T-helper 1 cell treated with Interleukin-12 subunit alpha and Interleukin-12 subunit beta and Interleukin-4 antibody, amounts not matched to agents 30 μg/mL and 1 μg/mL, for 36 hours (primary cell): ENCODE results near the gene SMIM44.
"Not testable (repeated sequence)": the region's sequence is repeated elsewhere in the genome, so short reads cannot be mapped to it uniquely, and the experiment has no call there.

Experiments used
- H3K27ac Mint-ChIP-seq: one replicate; pipeline ENCODE4 v1.8.0; 2021; ENCODE audit warnings: mild to moderate bottlenecking, mixed read lengths
- H3K27me3 Mint-ChIP-seq: one replicate; pipeline ENCODE4 v1.8.0; 2021; ENCODE audit warnings: low read depth, mixed read lengths
- H3K36me3 Mint-ChIP-seq: one replicate; pipeline ENCODE4 v1.8.0; 2021; ENCODE audit warnings: low read depth, mixed read lengths
- H3K4me1 Mint-ChIP-seq: one replicate; pipeline ENCODE4 v1.8.0; 2021; ENCODE audit warnings: low read depth, mixed read lengths
- H3K4me3 Mint-ChIP-seq: one replicate; pipeline ENCODE4 v1.8.0; 2021; ENCODE audit warnings: mild to moderate bottlenecking, moderate library complexity, mixed read lengths
- H3K9me3 Mint-ChIP-seq: one replicate; pipeline ENCODE4 v1.8.0; 2021; ENCODE audit warnings: mixed read lengths

SMIM44 gene

DNA sequence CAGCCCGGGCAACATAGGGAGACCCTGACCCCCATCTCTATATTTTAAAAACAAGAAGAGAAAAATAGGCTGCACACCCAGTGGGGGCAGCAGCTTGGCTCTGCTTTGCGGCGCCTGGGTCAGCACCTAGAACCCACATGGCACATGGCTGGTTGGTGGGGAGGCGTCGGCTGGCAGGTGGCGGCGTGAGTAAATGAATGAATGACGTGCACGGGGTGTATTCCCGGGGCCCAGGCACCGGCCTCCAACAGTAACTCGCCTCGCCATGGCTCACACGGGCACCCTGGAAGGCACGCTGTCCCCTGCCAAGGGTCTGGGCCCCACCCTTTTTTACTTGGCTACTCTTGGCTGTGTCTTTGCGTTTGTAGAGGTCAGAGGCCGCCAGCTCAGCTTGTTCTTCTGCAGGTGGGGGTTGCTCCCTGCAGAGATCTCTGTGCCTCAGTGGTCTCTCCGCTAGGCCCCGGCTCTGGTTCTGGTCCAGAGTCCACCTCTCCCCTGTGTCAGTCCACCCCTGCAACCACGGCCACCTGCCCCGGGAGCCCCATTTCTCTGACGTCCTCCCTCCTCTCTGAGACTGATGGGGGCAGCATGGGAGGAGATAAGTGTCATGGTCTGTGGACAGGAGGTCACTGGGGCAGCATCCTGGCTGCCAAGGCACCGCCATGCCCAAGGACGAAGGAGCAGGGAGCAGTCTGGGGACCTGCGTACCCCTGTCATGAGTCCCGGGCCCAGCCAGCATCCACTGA, 28.4 kb upstream of the SMIM44 start:
- peaks cover 14% of the 10 kb centered on the region for H3K36me3 Mint-ChIP-seq
- H3K27ac Mint-ChIP-seq, result no peak overlapping the region
- H3K4me3 Mint-ChIP-seq, result no peak overlapping the region
- H3K4me1 Mint-ChIP-seq, result peaks cover 25% of the 10 kb centered on the region
- no peaks in the 10 kb centered on the region for H3K27me3 Mint-ChIP-seq
- H3K9me3 Mint-ChIP-seq, result no peaks in the 10 kb centered on the region

GRCh38 chr19:3510727-3511126, 27.5 kb upstream of the SMIM44 start:
- H3K4me1 Mint-ChIP-seq, result peaks cover 24% of the 10 kb centered on the region
- H3K36me3 Mint-ChIP-seq, result peaks cover 15% of the 10 kb centered on the region
- no peak overlapping the region for H3K4me3 Mint-ChIP-seq
- no peak overlapping the region for H3K27ac Mint-ChIP-seq
- H3K27me3 Mint-ChIP-seq, result no peaks in the 10 kb centered on the region
- no peaks in the 10 kb centered on the region for H3K9me3 Mint-ChIP-seq

- peak overlapping the region; percentile 58 for H3K27ac Mint-ChIP-seq
- no peaks in the 10 kb centered on the region for H3K9me3 Mint-ChIP-seq
- peaks cover 30% of the 10 kb centered on the region for H3K4me1 Mint-ChIP-seq
- H3K27me3 Mint-ChIP-seq, result no peaks in the 10 kb centered on the region
- H3K36me3 Mint-ChIP-seq, result peaks cover 15% of the 10 kb centered on the region
- peak overlapping the region; percentile 30 for H3K4me3 Mint-ChIP-seq
Observed at GRCh38 chr19:3509566-3509989, 26.3 kb upstream of the SMIM44 start.

- H3K4me3 Mint-ChIP-seq, result peak overlapping the region; percentile 11
- H3K4me1 Mint-ChIP-seq, result peaks cover 31% of the 10 kb centered on the region
Observed at GRCh38 chr19:3508771-3509535, 25.7 kb upstream of the SMIM44 start.

GRCh38 chr19:3508121-3508661, 24.9 kb upstream of the SMIM44 start:
- H3K27ac Mint-ChIP-seq, H3K27me3 Mint-ChIP-seq, H3K9me3 Mint-ChIP-seq: not testable (repeated sequence)
- Mint-ChIP-seq H3K4me3 (peak overlapping the region; percentile 44), H3K36me3 (peaks cover 13% of the 10 kb centered on the region), H3K4me1 (peaks cover 34% of the 10 kb centered on the region)

More at GRCh38 chr19:3508771-3509535, 25.7 kb upstream of the SMIM44 start:
- Mint-ChIP-seq H3K27me3 (no peaks in the 10 kb centered on the region), H3K27ac (peak overlapping the region; percentile 58), H3K9me3 (no peaks in the 10 kb centered on the region), H3K36me3 (peaks cover 15% of the 10 kb centered on the region)

GRCh38 chr19:3507371-3508120, 24.3 kb upstream of the SMIM44 start:
- no peaks in the 10 kb centered on the region for H3K27me3 Mint-ChIP-seq
- H3K27ac Mint-ChIP-seq, result peak overlapping the region; percentile 88
- peaks cover 34% of the 10 kb centered on the region for H3K4me1 Mint-ChIP-seq
- no peaks in the 10 kb centered on the region for H3K9me3 Mint-ChIP-seq
- peaks cover 13% of the 10 kb centered on the region for H3K36me3 Mint-ChIP-seq
- peak overlapping the region; percentile 94 for H3K4me3 Mint-ChIP-seq

- H3K4me1 Mint-ChIP-seq, result peaks cover 34% of the 10 kb centered on the region
- H3K4me3 Mint-ChIP-seq, result peak overlapping the region; percentile 94
- peaks cover 13% of the 10 kb centered on the region for H3K36me3 Mint-ChIP-seq
- peak overlapping the region; percentile 88 for H3K27ac Mint-ChIP-seq
- no peaks in the 10 kb centered on the region for H3K9me3 Mint-ChIP-seq
- no peaks in the 10 kb centered on the region for H3K27me3 Mint-ChIP-seq
Observed at GRCh38 chr19:3506384-3507340, 23.4 kb upstream of the SMIM44 start.

DNA sequence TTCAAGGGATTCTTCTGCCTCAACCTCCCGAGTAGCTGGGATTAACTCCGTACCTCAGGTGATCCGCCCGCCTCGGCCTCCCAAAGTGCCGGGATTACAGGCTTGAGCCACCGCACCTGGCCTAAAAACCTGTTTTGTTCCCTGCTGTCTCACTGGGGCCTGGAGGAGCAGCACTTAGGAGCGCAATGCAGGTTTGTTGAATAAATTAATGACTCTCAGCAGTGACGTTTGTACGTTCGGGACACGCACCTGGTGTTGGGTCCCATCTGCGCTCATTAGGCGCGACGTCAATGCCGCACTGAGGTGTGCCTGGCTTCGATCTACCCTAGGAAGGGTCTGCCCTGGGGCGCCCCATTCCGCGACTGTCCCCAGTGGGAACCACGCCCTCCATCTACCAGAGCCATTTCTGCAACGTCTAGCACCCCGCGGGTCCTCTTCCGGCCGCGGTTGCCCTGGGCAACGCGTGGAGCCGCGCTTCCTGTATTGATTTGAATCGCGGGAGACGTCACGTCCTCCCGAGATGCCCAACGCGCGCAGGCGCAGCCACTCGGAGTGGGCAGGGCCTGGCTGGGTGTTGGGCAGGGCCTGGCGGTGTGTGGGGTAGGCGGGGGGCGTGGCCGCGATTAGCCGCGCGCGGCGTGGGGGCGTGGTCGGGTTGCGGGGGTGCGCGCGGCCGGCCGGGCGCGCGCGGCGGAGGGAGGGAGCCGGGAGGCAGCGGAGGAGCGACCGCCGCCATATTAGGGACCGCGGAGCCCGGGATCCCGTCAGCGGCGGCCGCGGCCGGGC, 22.6 kb upstream of the SMIM44 start, which contains the start of gene FZR1:
Gene FZR1 (plus strand): TSS at position 714 of the 786 bp plus-strand sequence. CDS start 16,679 bp downstream, outside the sequence.
- Mint-ChIP-seq H3K36me3 (peaks cover 13% of the 10 kb centered on the region), H3K27me3 (no peaks in the 10 kb centered on the region), H3K4me1 (peaks cover 37% of the 10 kb centered on the region), H3K4me3 (peak within 1 kb of the TSS; percentile 94), H3K9me3 (no peaks in the 10 kb centered on the region), H3K27ac (peak within 1 kb of the TSS; percentile 96)

DNA sequence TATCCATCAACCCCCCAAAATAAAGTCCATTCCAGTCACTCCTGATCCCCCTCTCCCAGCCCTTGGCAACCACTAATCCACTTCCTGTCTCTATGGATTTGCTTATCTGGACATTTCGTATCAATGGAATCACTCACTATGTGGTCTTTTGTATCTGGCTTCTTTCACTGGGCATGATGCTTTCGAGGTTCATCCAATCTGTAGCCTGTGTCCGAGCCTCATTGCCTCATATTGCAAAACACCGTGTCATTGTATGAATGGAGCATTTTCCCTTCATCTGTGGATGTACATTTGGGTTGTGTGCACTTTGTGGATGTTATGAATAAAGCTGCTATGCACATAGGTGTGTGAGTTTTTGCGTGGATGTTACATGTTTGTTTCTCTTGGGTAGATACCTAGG, 21.5 kb upstream of the SMIM44 start:
- Mint-ChIP-seq H3K36me3 (peaks cover 14% of the 10 kb centered on the region), H3K4me3 (peak overlapping the region; percentile 44), H3K27me3 (no peaks in the 10 kb centered on the region), H3K4me1 (peaks cover 39% of the 10 kb centered on the region), H3K27ac (peak overlapping the region; percentile 50), H3K9me3 (no peaks in the 10 kb centered on the region)

- no peaks in the 10 kb centered on the region for H3K9me3 Mint-ChIP-seq
- no peaks in the 10 kb centered on the region for H3K27me3 Mint-ChIP-seq
- no peak overlapping the region for H3K4me3 Mint-ChIP-seq
- H3K27ac Mint-ChIP-seq, result no peak overlapping the region
- peaks cover 12% of the 10 kb centered on the region for H3K36me3 Mint-ChIP-seq
- H3K4me1 Mint-ChIP-seq, result peaks cover 33% of the 10 kb centered on the region
Observed at GRCh38 chr19:3503036-3503572, 19.9 kb upstream of the SMIM44 start.

DNA sequence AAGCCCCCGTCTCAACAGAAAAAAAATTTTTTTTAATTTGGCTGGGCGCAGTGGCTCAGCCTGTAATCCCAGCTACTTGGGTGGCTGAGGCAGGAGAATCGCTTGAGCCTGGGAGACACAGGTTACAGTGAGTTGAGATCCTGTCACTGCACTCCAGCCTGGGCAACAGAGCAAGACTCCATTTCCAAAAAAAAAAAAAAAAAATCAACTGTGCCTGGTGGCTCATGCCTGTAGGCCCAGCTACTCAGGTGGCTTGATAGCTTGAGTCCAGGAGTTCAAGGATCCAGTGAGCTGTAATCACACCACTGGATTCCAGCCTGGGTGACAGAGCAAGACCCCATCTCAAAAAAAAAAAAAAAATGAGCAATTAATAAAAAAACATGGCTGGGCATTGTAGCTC, 18.5 kb upstream of the SMIM44 start:
- Mint-ChIP-seq H3K4me3 (no peak overlapping the region), H3K27ac (no peak overlapping the region)

GRCh38 chr19:3500429-3501101, 17.3 kb upstream of the SMIM44 start, which contains the start of gene DOHH:
TSS of gene DOHH (minus strand) at chr19:3500674. CDS start at chr19:3496814, 3,860 bp downstream.
- no peaks in the 10 kb centered on the region for H3K9me3 Mint-ChIP-seq
- no peaks in the 10 kb centered on the region for H3K27me3 Mint-ChIP-seq
- H3K27ac Mint-ChIP-seq, result peak within 1 kb of the TSS; percentile 96

More for the DNA sequence above, 18.5 kb upstream of the SMIM44 start:
- Mint-ChIP-seq H3K9me3 (no peaks in the 10 kb centered on the region), H3K36me3 (peaks cover 16% of the 10 kb centered on the region), H3K4me1 (peaks cover 28% of the 10 kb centered on the region), H3K27me3 (no peaks in the 10 kb centered on the region)

More at GRCh38 chr19:3500429-3501101, 17.3 kb upstream of the SMIM44 start, which contains the start of gene DOHH:
- Mint-ChIP-seq H3K36me3 (peaks cover 21% of the 10 kb centered on the region), H3K4me1 (peaks cover 24% of the 10 kb centered on the region), H3K4me3 (peak within 1 kb of the TSS; percentile 92)
